ENCODE measurements around the gene NVL.

NVL gene

GRCh38 chr1:224203243-224204016 is 126.5 kb downstream of the NVL start:
- TF ChIP-seq ZNF70 (CRISPR knock-in tag; IDR thresholded peaks at IDR 0.05) (no peak), GLIS3 (CRISPR knock-in tag; IDR thresholded peaks at IDR 0.05) (no peak), ZNF8 (CRISPR knock-in tag; IDR thresholded peaks at IDR 0.05) (no peak), TOX (CRISPR knock-in tag; IDR thresholded peaks at IDR 0.05; ENCODE audit: borderline replicate concordance) (no peak), SNAI2 (CRISPR knock-in tag; IDR thresholded peaks at IDR 0.05) (no peak), ARNTL (CRISPR knock-in tag; IDR thresholded peaks at IDR 0.05; ENCODE audit: borderline replicate concordance, low read depth) (no peak), PPARA (CRISPR knock-in tag; IDR thresholded peaks at IDR 0.05; ENCODE audit: borderline replicate concordance) (no peak), POU6F1 (CRISPR knock-in tag; IDR thresholded peaks at IDR 0.05; ENCODE audit: borderline replicate concordance, low read depth) (no peak), ESRRG (CRISPR knock-in tag; IDR thresholded peaks at IDR 0.05) (no peak), TCF4 (CRISPR knock-in tag; IDR thresholded peaks at IDR 0.05; ENCODE audit: borderline replicate concordance) (no peak), CREB5 (CRISPR knock-in tag; IDR thresholded peaks at IDR 0.05; ENCODE audit: low read depth) (no peak), ZC3H10 (CRISPR knock-in tag; IDR thresholded peaks at IDR 0.05) (no peak), ZNF565 (CRISPR knock-in tag; conservative IDR thresholded peaks at IDR 0.05; ENCODE audit: low read depth) (no peak), CSRNP3 (CRISPR knock-in tag; IDR thresholded peaks at IDR 0.05) (no peak), RARB (CRISPR knock-in tag; IDR thresholded peaks at IDR 0.05) (no peak)
- peak; percentile 43 for ATAC-seq

- TF ChIP-seq ARNTL (CRISPR knock-in tag; IDR thresholded peaks at IDR 0.05; ENCODE audit: borderline replicate concordance, low read depth) = no peak
- no peak for TF ChIP-seq GLIS3 (CRISPR knock-in tag; IDR thresholded peaks at IDR 0.05)
- TF ChIP-seq ISL1 (CRISPR knock-in tag; IDR thresholded peaks at IDR 0.05) = no peak
- no peak for TF ChIP-seq SNAI2 (CRISPR knock-in tag; IDR thresholded peaks at IDR 0.05)
- TF ChIP-seq ZFP30 (CRISPR knock-in tag; IDR thresholded peaks at IDR 0.05) = no peak
- no peak for TF ChIP-seq POU6F1 (CRISPR knock-in tag; IDR thresholded peaks at IDR 0.05; ENCODE audit: borderline replicate concordance, low read depth)
- no peak for TF ChIP-seq ESRRG (CRISPR knock-in tag; IDR thresholded peaks at IDR 0.05)
- TF ChIP-seq OSR1 (CRISPR knock-in tag; IDR thresholded peaks at IDR 0.05) = no peak
- no peak for TF ChIP-seq TCF4 (CRISPR knock-in tag; IDR thresholded peaks at IDR 0.05; ENCODE audit: borderline replicate concordance)
- TF ChIP-seq RARB (CRISPR knock-in tag; IDR thresholded peaks at IDR 0.05) = no peak
- no peak for TF ChIP-seq ZNF70 (CRISPR knock-in tag; IDR thresholded peaks at IDR 0.05)
- no peak for TF ChIP-seq CREB5 (CRISPR knock-in tag; IDR thresholded peaks at IDR 0.05; ENCODE audit: low read depth)
- no peak for TF ChIP-seq CSRNP3 (CRISPR knock-in tag; IDR thresholded peaks at IDR 0.05)
- no peak for ATAC-seq
Observed at GRCh38 chr1:224201853-224202252, 128.1 kb downstream of the NVL start.

GRCh38 chr1:224201383-224201782 is 128.6 kb downstream of the NVL start:
- TF ChIP-seq BACH2 (CRISPR knock-in tag; IDR thresholded peaks at IDR 0.05; ENCODE audit: borderline replicate concordance) (no peak), PATZ1 (CRISPR knock-in tag; IDR thresholded peaks at IDR 0.05; ENCODE audit: borderline replicate concordance) (no peak)
- ATAC-seq = no peak
